Fibroblast of lung (primary cell): ENCODE results near the gene PLXNA1. TPM values are rescaled to one million over a fixed set of nuclear protein-coding genes. Genes with fewer than 3 reads are reported as not detected.

Source experiments
- DNase-seq, 2 donors: peaks; one replicate each; pipeline versions ENCODE4 v3.0.0 to v3.0.0-alpha.2; 2010; ENCODE audit warnings: low read depth in 2 of 2
- H2AFZ ChIP-seq: 2 replicates; pipeline ENCODE4 v1.5.1; 2012; ENCODE audit warnings: low read length, control low read depth, inconsistent platforms
- H3K27ac ChIP-seq: 2 replicates; pipeline ENCODE4 v1.5.1; 2011; ENCODE audit warnings: low read length, control low read depth; ENCODE audit not compliant: insufficient read depth
- H3K27me3 ChIP-seq: 2 replicates; pipeline ENCODE4 v1.5.1; 2011; ENCODE audit warnings: mild to moderate bottlenecking, low read length; ENCODE audit not compliant: control insufficient read depth, insufficient read depth
- H3K36me3 ChIP-seq: 2 replicates; pipeline ENCODE4 v1.5.1; 2011; ENCODE audit warnings: low read length; ENCODE audit not compliant: control insufficient read depth, insufficient read depth
- H3K4me1 ChIP-seq: 2 replicates; pipeline ENCODE4 v1.5.1; 2011; ENCODE audit warnings: low read length; ENCODE audit not compliant: control insufficient read depth, insufficient read depth; ENCODE audit errors: extremely low read depth
- H3K4me2 ChIP-seq: 2 replicates; pipeline ENCODE4 v1.5.1; 2011; ENCODE audit warnings: low read length, control low read depth; ENCODE audit not compliant: insufficient read depth; ENCODE audit errors: extremely low read depth
- H3K4me3 ChIP-seq, 4 experiments: fragments of 200-600 bp in 1 of 4; sonication (generic) in 1 of 4; replicated peaks in 1 of 4; 2 replicates each; pipeline ENCODE4 v1.5.1; 2011 to 2016; ENCODE audit warnings: low read length in 4 of 4, low read depth in 3 of 4, mild to moderate bottlenecking in 3 of 4, control low read depth in 2 of 4, inconsistent platforms in 1 of 4, mixed read lengths in 1 of 4; ENCODE audit not compliant: insufficient read depth in 1 of 4; ENCODE audit errors: control extremely low read depth in 1 of 4
- H3K79me2 ChIP-seq: 2 replicates; pipeline ENCODE4 v1.5.1; 2012; ENCODE audit warnings: mild to moderate bottlenecking, low read length, inconsistent platforms; ENCODE audit not compliant: control insufficient read depth, insufficient read depth
- H3K9ac ChIP-seq: 2 replicates; pipeline ENCODE4 v1.5.1; 2011; ENCODE audit warnings: mild to moderate bottlenecking, low read length, control low read depth; ENCODE audit not compliant: insufficient read depth
- H3K9me3 ChIP-seq: 2 replicates; pipeline ENCODE4 v1.5.1; 2012; ENCODE audit warnings: low read depth, low read length; ENCODE audit not compliant: control insufficient read depth, insufficient read depth
- H4K20me1 ChIP-seq: 2 replicates; pipeline ENCODE4 v1.5.1; 2011; ENCODE audit warnings: low read length; ENCODE audit not compliant: control insufficient read depth, insufficient read depth; ENCODE audit errors: extremely low read depth
- EZH2 ChIP-seq: IDR thresholded peaks from 2 replicates; pipeline ENCODE4 v1.5.1; 2012; ENCODE audit warnings: low read length, control low read depth, mild to moderate bottlenecking; ENCODE audit errors: missing control alignments
- polyA plus RNA-seq, 2 donors: library from polyadenylated mRNA; depleted of rRNA in 1 of 2; stranded (reverse) in 1 of 2; unstranded in 1 of 2; fragments of >200 nt; gene quantifications; 2 replicates each; pipeline ENCODE4 v1.2.1, GENCODE V29; 2011 to 2012; ENCODE audit warnings: missing spikeins in 1 of 2
- total RNA-seq: library from RNA; depleted of rRNA; stranded (reverse); fragments of >200 nt; gene quantifications from 2 replicates; pipeline ENCODE4 v1.2.1, GENCODE V29; 2014
- TF ChIP-seq, protein P1 (sequence below), 2 donors: IDR thresholded peaks in 1 of 2; conservative IDR thresholded peaks in 1 of 2; 1 replicate in 1 of 2; 2 replicates in 1 of 2; pipeline ENCODE4 v1.5.1; 2011 to 2012; ENCODE audit warnings: low read length in 2 of 2, control low read depth in 1 of 2, inconsistent platforms in 1 of 2, low read depth in 1 of 2, mild to moderate bottlenecking in 1 of 2

The PLXNA1 gene
- total and polyA plus RNA-seq, 2 donors (not counting 1 experiment from before 2014, with no cell fraction given), result 21.1 to 48.6 TPM

DNA sequence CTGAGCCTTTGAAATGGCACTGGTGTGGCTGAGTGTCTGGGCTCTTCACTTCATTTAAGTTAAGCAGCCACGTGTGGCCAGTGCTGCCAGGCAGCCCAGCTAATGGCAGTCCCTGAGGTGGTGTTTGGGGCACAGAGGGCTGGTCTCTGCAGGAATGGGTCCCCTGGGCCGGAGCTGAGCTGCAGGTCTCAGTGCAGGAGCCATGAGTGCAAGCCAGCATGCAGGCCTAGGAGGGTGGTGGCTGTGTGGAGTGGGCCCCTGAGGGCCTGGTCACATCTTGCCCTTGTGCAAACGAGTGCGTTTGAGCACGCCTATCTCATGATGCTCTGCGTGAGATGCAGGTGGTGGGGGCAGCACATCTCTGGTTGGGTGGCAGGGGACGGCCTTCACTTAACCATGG lies 48.9 kb downstream of the PLXNA1 start:
- Histone ChIP-seq H3K36me3 (peaks cover 30% of the 10 kb centered on the region), H3K4me3 (no peak overlapping the region), H4K20me1 (no peaks in the 10 kb centered on the region), H3K4me1 (peaks cover 4% of the 10 kb centered on the region), H2AFZ (no peak overlapping the region), H3K79me2 (no peaks in the 10 kb centered on the region), H3K9ac (no peak overlapping the region), H3K9me3 (no peaks in the 10 kb centered on the region), H3K4me2 (no peak overlapping the region), H3K27ac (no peak overlapping the region), H3K27me3 (no peaks in the 10 kb centered on the region)
- TF ChIP-seq EZH2, result no peak
- TF ChIP-seq, protein P1, sequence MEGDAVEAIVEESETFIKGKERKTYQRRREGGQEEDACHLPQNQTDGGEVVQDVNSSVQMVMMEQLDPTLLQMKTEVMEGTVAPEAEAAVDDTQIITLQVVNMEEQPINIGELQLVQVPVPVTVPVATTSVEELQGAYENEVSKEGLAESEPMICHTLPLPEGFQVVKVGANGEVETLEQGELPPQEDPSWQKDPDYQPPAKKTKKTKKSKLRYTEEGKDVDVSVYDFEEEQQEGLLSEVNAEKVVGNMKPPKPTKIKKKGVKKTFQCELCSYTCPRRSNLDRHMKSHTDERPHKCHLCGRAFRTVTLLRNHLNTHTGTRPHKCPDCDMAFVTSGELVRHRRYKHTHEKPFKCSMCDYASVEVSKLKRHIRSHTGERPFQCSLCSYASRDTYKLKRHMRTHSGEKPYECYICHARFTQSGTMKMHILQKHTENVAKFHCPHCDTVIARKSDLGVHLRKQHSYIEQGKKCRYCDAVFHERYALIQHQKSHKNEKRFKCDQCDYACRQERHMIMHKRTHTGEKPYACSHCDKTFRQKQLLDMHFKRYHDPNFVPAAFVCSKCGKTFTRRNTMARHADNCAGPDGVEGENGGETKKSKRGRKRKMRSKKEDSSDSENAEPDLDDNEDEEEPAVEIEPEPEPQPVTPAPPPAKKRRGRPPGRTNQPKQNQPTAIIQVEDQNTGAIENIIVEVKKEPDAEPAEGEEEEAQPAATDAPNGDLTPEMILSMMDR (conservative IDR thresholded peaks at IDR 0.05 in 1 of 2, IDR thresholded peaks at IDR 0.05 in 1 of 2; ENCODE audit: low read depth in 1 of 2, low read length in 2 of 2), result no peak
- no peak for DNase-seq

DNA sequence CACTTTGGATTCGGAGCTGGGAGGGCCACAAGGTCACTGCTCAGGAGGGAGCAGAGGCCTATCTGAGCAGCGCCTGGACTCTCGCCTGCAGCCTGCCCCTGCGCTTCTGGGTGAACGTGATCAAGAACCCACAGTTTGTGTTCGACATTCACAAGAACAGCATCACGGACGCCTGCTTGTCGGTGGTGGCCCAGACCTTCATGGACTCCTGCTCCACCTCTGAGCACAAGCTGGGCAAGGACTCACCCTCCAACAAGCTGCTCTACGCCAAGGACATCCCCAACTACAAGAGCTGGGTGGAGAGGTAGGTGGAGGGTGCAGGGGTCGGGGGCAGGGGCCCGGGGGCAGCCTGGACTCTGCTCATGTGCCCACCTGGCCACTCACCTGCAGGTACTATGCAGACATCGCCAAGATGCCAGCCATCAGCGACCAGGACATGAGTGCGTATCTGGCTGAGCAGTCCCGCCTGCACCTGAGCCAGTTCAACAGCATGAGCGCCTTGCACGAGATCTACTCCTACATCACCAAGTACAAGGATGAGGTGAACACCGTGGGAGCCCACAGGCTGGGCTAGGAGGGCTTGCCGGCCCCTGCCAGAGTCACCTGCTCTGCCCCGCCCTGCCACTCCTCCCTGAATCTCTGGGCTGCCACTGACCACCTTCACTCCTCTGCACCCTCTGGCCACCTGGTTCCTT lies 49.5 kb downstream of the PLXNA1 start:
- no peak for DNase-seq
- Histone ChIP-seq H3K9me3 (no peaks in the 10 kb centered on the region), H3K79me2 (no peaks in the 10 kb centered on the region), H3K4me1 (peaks cover 4% of the 10 kb centered on the region), H2AFZ (no peak overlapping the region), H3K4me2 (no peak overlapping the region), H3K9ac (no peak overlapping the region), H3K27ac (no peak overlapping the region), H3K36me3 (peaks cover 27% of the 10 kb centered on the region), H3K27me3 (no peaks in the 10 kb centered on the region), H4K20me1 (no peaks in the 10 kb centered on the region), H3K4me3 (no peak overlapping the region)
- TF ChIP-seq EZH2, result no peak
- TF ChIP-seq, protein P1 (conservative IDR thresholded peaks at IDR 0.05 in 1 of 2, IDR thresholded peaks at IDR 0.05 in 1 of 2; ENCODE audit: low read depth in 1 of 2, low read length in 2 of 2), result no peak

Other genes with a start within 250 kb of the PLXNA1 start
- gene PRR23E, start 210.0 kb downstream of the PLXNA1 start, total RNA-seq, result not detected in 2 replicates
- gene PRR23E, start 210.0 kb downstream of the PLXNA1 start, polyA plus RNA-seq, result not detected in 2 replicates